Measurements from ENCODE around the gene CA9. TPM values are rescaled to one million over a fixed set of nuclear protein-coding genes. Genes with fewer than 3 reads are reported as not detected.

CA9 gene
- polyA plus RNA-seq, 1 experiment: 1.2 TPM

- H3K4me3 ChIP-seq (ENCODE audit: low read depth, low read length): peak overlapping the region; percentile 98
- POLR2A ChIA-PET: interaction anchor here (0.6 to 9.1 kb wide), 11 partner anchors 8 to 172 kb away, joined by 3 to 101 read pairs (median 15); partner anchors contain the start of genes ARHGEF39, CCDC107, CREB3 and RMRP
- CTCF ChIA-PET: interaction anchor here (2.1 to 6.4 kb wide), 2 partner anchors 9 to 27 kb away, joined by 7 to 43 read pairs; no protein-coding TSS in a partner anchor
- no peak for TF ChIP-seq CTCF (IDR thresholded peaks at IDR 0.05; ENCODE audit: low read depth, low read length)
- no peak for DNase-seq (ENCODE audit: low read depth, low spot score)
- H3K27me3 ChIP-seq (ENCODE audit: control insufficient read depth, insufficient read depth, low read length): no peaks in the 10 kb centered on the region
- H3K9me3 ChIP-seq (ENCODE audit: control insufficient read depth, insufficient read depth, low read length): no peaks in the 10 kb centered on the region; the same call in 1 of the 2 replicates
- peak overlapping the region; percentile 41 for H3K27ac ChIP-seq (ENCODE audit: low read depth, low read length)
These were observed 14.3 kb downstream of the CA9 start for GRCh38 chr9:35687972-35688557.

- DNase-seq (ENCODE audit: low read depth, low spot score): no peak
- CTCF ChIA-PET: interaction anchor here (2.1 to 6.4 kb wide), 2 partner anchors 8 to 28 kb away, joined by 7 to 43 read pairs; no protein-coding TSS in a partner anchor
- Histone ChIP-seq H3K9me3 (ENCODE audit: control insufficient read depth, insufficient read depth, low read length) (no peaks in the 10 kb centered on the region; the same call in 1 of the 2 replicates), H3K4me3 (ENCODE audit: low read depth, low read length) (peak overlapping the region; percentile 98), H3K27ac (ENCODE audit: low read depth, low read length) (peak overlapping the region; percentile 92), H3K27me3 (ENCODE audit: control insufficient read depth, insufficient read depth, low read length) (no peaks in the 10 kb centered on the region)
- POLR2A ChIA-PET: interaction anchor here (0.6 to 9.1 kb wide), 17 partner anchors 7 to 339 kb away, joined by 3 to 101 read pairs (median 8); partner anchors contain the start of genes ARHGEF39, CCDC107, CREB3 and RMRP
- no peak for TF ChIP-seq CTCF (IDR thresholded peaks at IDR 0.05; ENCODE audit: low read depth, low read length)
These were observed 15.1 kb downstream of the CA9 start for GRCh38 chr9:35688558-35689541.

- peak; percentile 84 for DNase-seq (ENCODE audit: low read depth, low spot score)
- Histone ChIP-seq H3K27me3 (ENCODE audit: control insufficient read depth, insufficient read depth, low read length) (no peaks in the 10 kb centered on the region), H3K9me3 (ENCODE audit: control insufficient read depth, insufficient read depth, low read length) (no peaks in the 10 kb centered on the region; the same call in 1 of the 2 replicates), H3K4me3 (ENCODE audit: low read depth, low read length) (peak within 1 kb of the TSS; percentile 98), H3K27ac (ENCODE audit: low read depth, low read length) (peak within 1 kb of the TSS; percentile 97)
- POLR2A ChIA-PET: interaction anchor here (0.6 to 9.1 kb wide), 19 partner anchors 9 to 338 kb away, joined by 3 to 101 read pairs (median 7); partner anchors contain the start of genes CA9, CCDC107, CREB3 and GBA2
- TF ChIP-seq CTCF (IDR thresholded peaks at IDR 0.05; ENCODE audit: low read depth, low read length): no peak
- CTCF ChIA-PET: interaction anchor here (2.1 kb wide), 1 partner anchor 29 kb away, joined by 7 read pairs; no protein-coding TSS in a partner anchor
These were observed 16.0 kb downstream of the CA9 start, which contains the start of gene TPM2 for GRCh38 chr9:35689542-35690293. TSS of gene TPM2 (minus strand) at chr9:35689925. CDS start at chr9:35689817, 108 bp downstream.

- POLR2A ChIA-PET: interaction anchor here (0.8 to 9.1 kb wide), 17 partner anchors 10 to 500 kb away, joined by 3 to 101 read pairs (median 7); partner anchors contain the start of genes CA9, CCDC107, CREB3 and GBA2
- Histone ChIP-seq H3K27ac (ENCODE audit: low read depth, low read length) (peak overlapping the region; percentile 92), H3K4me3 (ENCODE audit: low read depth, low read length) (peak overlapping the region; percentile 98), H3K9me3 (ENCODE audit: control insufficient read depth, insufficient read depth, low read length) (no peaks in the 10 kb centered on the region; the same call in 1 of the 2 replicates), H3K27me3 (ENCODE audit: control insufficient read depth, insufficient read depth, low read length) (no peaks in the 10 kb centered on the region)
- no peak for DNase-seq (ENCODE audit: low read depth, low spot score)
- TF ChIP-seq CTCF (IDR thresholded peaks at IDR 0.05; ENCODE audit: low read depth, low read length): no peak
- CTCF ChIA-PET: interaction anchor here (1.1 to 2.8 kb wide), 2 partner anchors 26 to 29 kb away, joined by 3 to 10 read pairs; partner anchors contain the start of gene ARHGEF39
These were observed 16.5 kb downstream of the CA9 start for GRCh38 chr9:35690294-35690613.
